CD8-positive, alpha-beta memory T cell (primary cell): ENCODE data around the gene TUBGCP2. TPM values are rescaled to one million over a fixed set of nuclear protein-coding genes. Genes with fewer than 3 reads are reported as not detected.

Experiments
- polyA plus RNA-seq: library from polyadenylated mRNA; unstranded; fragments of 300-500 nt; fragmentation: Illumina TruSeq; gene quantifications from one replicate; pipeline ENCODE4 v1.2.3, GENCODE V29; 2021
- total RNA-seq, 2 experiments: library from RNA; stranded (reverse); gene quantifications; one replicate each; pipeline ENCODE4 v1.2.3, GENCODE V29; 2021

Gene TUBGCP2
- total and polyA plus RNA-seq, 3 experiments from 2014 or later = 39.9 to 68.1 (median 67.9) TPM

Other genes with a start within 250 kb of the TUBGCP2 start
- not detected for gene ADGRA1, start 220.9 kb downstream of the TUBGCP2 start, total RNA-seq
- not detected for gene ADGRA1, start 220.9 kb downstream of the TUBGCP2 start, polyA plus RNA-seq
- not detected for gene KNDC1, start 148.7 kb downstream of the TUBGCP2 start, total RNA-seq
- 0.05 TPM for gene KNDC1, start 148.7 kb downstream of the TUBGCP2 start, polyA plus RNA-seq
- gene UTF1, start 78.7 kb downstream of the TUBGCP2 start, total RNA-seq = not detected
- gene UTF1, start 78.7 kb downstream of the TUBGCP2 start, polyA plus RNA-seq = not detected
- not detected for gene VENTX, start 71.0 kb downstream of the TUBGCP2 start, total RNA-seq
- not detected for gene VENTX, start 71.0 kb downstream of the TUBGCP2 start, polyA plus RNA-seq
- gene ADAM8, start 32.0 kb downstream of the TUBGCP2 start, total RNA-seq = 10 to 100 TPM; 67.0 to 70.0 TPM
- 74.9 TPM for gene ADAM8, start 32.0 kb downstream of the TUBGCP2 start, polyA plus RNA-seq
- gene ZNF511, start within 50 bp of the TUBGCP2 start, total RNA-seq = 10 to 100 TPM; 82.2 to 83.2 TPM
- 90.8 TPM for gene ZNF511, start within 50 bp of the TUBGCP2 start, polyA plus RNA-seq
- gene CALY, start 28.0 kb upstream of the TUBGCP2 start, total RNA-seq = 1 to 10 TPM in 1 of 2 experiments, under 1 TPM in 1; 0.92 to 1.3 TPM
- 0.83 TPM for gene CALY, start 28.0 kb upstream of the TUBGCP2 start, polyA plus RNA-seq
- gene PRAP1, start 38.5 kb upstream of the TUBGCP2 start, total RNA-seq = not detected
- gene PRAP1, start 38.5 kb upstream of the TUBGCP2 start, polyA plus RNA-seq = not detected
- gene FUOM, start 49.1 kb upstream of the TUBGCP2 start, total RNA-seq = 10 to 100 TPM; 34.6 to 39.8 TPM
- gene FUOM, start 49.1 kb upstream of the TUBGCP2 start, polyA plus RNA-seq = 22.9 TPM
- gene ECHS1, start 64.5 kb upstream of the TUBGCP2 start, total RNA-seq = 10 to 100 TPM; 74.7 to 76.3 TPM
- 103 TPM for gene ECHS1, start 64.5 kb upstream of the TUBGCP2 start, polyA plus RNA-seq
- gene PAOX, start 70.4 kb upstream of the TUBGCP2 start, total RNA-seq = 1 to 10 TPM; 6.4 to 6.7 TPM
- gene PAOX, start 70.4 kb upstream of the TUBGCP2 start, polyA plus RNA-seq = 16.8 TPM
- gene MTG1, start 85.3 kb upstream of the TUBGCP2 start, total RNA-seq = 10 to 100 TPM; 53.9 to 54.6 TPM
- 38.5 TPM for gene MTG1, start 85.3 kb upstream of the TUBGCP2 start, polyA plus RNA-seq
- gene SPRN, start 115.8 kb upstream of the TUBGCP2 start, total RNA-seq = not detected
- gene SPRN, start 115.8 kb upstream of the TUBGCP2 start, polyA plus RNA-seq = 0.43 TPM
- 1 to 10 TPM; 1.4 to 1.5 TPM for gene SCART1, start 145.1 kb upstream of the TUBGCP2 start, total RNA-seq
- 3.2 TPM for gene SCART1, start 145.1 kb upstream of the TUBGCP2 start, polyA plus RNA-seq
- under 1 TPM; 0.28 to 0.40 TPM for gene CYP2E1, start 218.5 kb upstream of the TUBGCP2 start, total RNA-seq
- 0.68 TPM for gene CYP2E1, start 218.5 kb upstream of the TUBGCP2 start, polyA plus RNA-seq